ENCODE results near the gene PDE4C.

PDE4C gene

GRCh38 chr19:18225702-18226468, at the start of gene PDE4C:
TSS of gene PDE4C (minus strand) at chr19:18226438. CDS start at chr19:18226415, 23 bp downstream.
- in situ Hi-C loops (cut with MboI; ENCODE audit: low sequenced_read_pairs) = no loop called here

- in situ Hi-C loops (cut with MboI; ENCODE audit: low sequenced_read_pairs) = loop anchor here (5.0 to 10.0 kb wide), 2 partner anchors 47 to 130 kb away; partner anchors contain the start of gene LSM4
Measured at GRCh38 chr19:18274781-18275356, 48.6 kb upstream of the PDE4C start.

GRCh38 chr19:18274219-18274780, 48.1 kb upstream of the PDE4C start, which contains the start of gene IQCN:
TSS of gene IQCN (minus strand) at chr19:18274452. CDS start at chr19:18269478, 4,974 bp downstream.
- in situ Hi-C loops (cut with MboI; ENCODE audit: low sequenced_read_pairs) = loop anchor here (10.0 kb wide), 1 partner anchor 131 kb away; no protein-coding TSS in a partner anchor

GRCh38 chr19:18273561-18274218, 47.5 kb upstream of the PDE4C start:
- in situ Hi-C loops (cut with MboI; ENCODE audit: low sequenced_read_pairs) = loop anchor here (10.0 kb wide), 1 partner anchor 131 kb away; no protein-coding TSS in a partner anchor

- in situ Hi-C loops (cut with MboI; ENCODE audit: low sequenced_read_pairs) = loop anchor here (10.0 kb wide), 1 partner anchor 133 kb away; no protein-coding TSS in a partner anchor
Measured at GRCh38 chr19:18271433-18271841, 45.2 kb upstream of the PDE4C start.

GRCh38 chr19:18270326-18270725, 44.1 kb upstream of the PDE4C start:
- in situ Hi-C loops (cut with MboI; ENCODE audit: low sequenced_read_pairs) = loop anchor here (10.0 kb wide), 1 partner anchor 134 kb away; no protein-coding TSS in a partner anchor

- in situ Hi-C loops (cut with MboI; ENCODE audit: low sequenced_read_pairs) = no loop called here
Measured at GRCh38 chr19:18269070-18269723, 43.0 kb upstream of the PDE4C start.

GRCh38 chr19:18266771-18267686, 40.8 kb upstream of the PDE4C start:
- in situ Hi-C loops (cut with MboI; ENCODE audit: low sequenced_read_pairs) = no loop called here

GRCh38 chr19:18265582-18265981, 39.3 kb upstream of the PDE4C start:
- in situ Hi-C loops (cut with MboI; ENCODE audit: low sequenced_read_pairs) = no loop called here

- in situ Hi-C loops (cut with MboI; ENCODE audit: low sequenced_read_pairs) = no loop called here
Measured at GRCh38 chr19:18264971-18265540, 38.8 kb upstream of the PDE4C start.

GRCh38 chr19:18264137-18264854, 38.1 kb upstream of the PDE4C start:
- in situ Hi-C loops (cut with MboI; ENCODE audit: low sequenced_read_pairs) = no loop called here

GRCh38 chr19:18263324-18264136, 37.3 kb upstream of the PDE4C start:
- in situ Hi-C loops (cut with MboI; ENCODE audit: low sequenced_read_pairs) = no loop called here

GRCh38 chr19:18262917-18263316, 36.7 kb upstream of the PDE4C start:
- in situ Hi-C loops (cut with MboI; ENCODE audit: low sequenced_read_pairs) = no loop called here

- in situ Hi-C loops (cut with MboI; ENCODE audit: low sequenced_read_pairs) = no loop called here
Measured at GRCh38 chr19:18262144-18262543, 35.9 kb upstream of the PDE4C start.

- in situ Hi-C loops (cut with MboI; ENCODE audit: low sequenced_read_pairs) = no loop called here
Measured at GRCh38 chr19:18261474-18261873, 35.2 kb upstream of the PDE4C start.

GRCh38 chr19:18259893-18260292, 33.7 kb upstream of the PDE4C start:
- in situ Hi-C loops (cut with MboI; ENCODE audit: low sequenced_read_pairs) = no loop called here

Data from HL-60/S4 treated with retinoic acid at 250 ng/mL for 4 days and 3 days (cell line).